GM18517 (cell line): ENCODE results near the gene TMEM14A.
A peak's percentile ranks its signal among the peaks of the same experiment; 100 is the strongest.
"Not testable (repeated sequence)": the region's sequence is repeated elsewhere in the genome, so short reads cannot be mapped to it uniquely, and the experiment has no call there.

ENCODE experiments used
- ATAC-seq: cut with Tn5 transposase; IDR thresholded peaks from one replicate; pipeline ENCODE4 v1.9.1; 2021; ENCODE audit warnings: mild to moderate bottlenecking, moderate library complexity; ENCODE audit not compliant: unreplicated experiment

TMEM14A gene

DNA sequence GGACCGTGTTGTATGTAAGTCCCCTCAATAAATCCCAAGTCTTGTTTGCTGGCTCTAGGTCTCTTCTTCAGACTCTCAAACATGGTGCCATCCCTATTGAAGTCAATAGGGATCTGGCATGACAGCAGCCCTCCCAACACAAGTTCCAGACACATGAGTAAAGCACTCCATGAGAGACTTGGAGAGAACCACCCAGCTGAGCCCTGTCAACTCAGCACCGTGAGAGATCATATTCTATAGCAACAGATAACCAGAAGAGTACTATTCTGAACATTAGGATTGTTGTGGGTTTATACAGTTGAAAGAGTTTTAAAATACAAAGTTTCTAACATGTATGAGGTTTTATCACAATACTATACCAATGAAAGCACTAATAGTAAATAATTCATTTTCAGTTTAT, 23.5 kb downstream of the TMEM14A start:
- no peak for ATAC-seq

DNA sequence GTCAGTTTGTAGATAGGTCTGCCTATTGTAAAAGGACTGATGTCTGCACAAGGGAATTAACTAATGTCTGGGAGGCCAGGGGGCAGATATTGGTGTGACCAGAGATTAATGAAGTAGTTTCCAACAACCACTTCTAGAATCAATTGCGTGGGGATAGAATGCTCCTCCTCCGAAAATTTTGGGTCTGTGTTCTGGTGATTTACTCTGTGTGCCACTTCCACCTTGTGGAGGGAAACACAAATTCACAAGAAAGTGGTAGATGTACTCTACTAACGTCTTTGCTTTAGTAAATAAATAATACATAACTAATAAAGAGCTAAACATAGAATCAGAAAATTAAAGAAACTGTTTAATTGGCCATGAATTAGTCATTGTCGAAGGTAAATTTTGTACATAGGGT, 25.5 kb downstream of the TMEM14A start:
- no peak for ATAC-seq

DNA sequence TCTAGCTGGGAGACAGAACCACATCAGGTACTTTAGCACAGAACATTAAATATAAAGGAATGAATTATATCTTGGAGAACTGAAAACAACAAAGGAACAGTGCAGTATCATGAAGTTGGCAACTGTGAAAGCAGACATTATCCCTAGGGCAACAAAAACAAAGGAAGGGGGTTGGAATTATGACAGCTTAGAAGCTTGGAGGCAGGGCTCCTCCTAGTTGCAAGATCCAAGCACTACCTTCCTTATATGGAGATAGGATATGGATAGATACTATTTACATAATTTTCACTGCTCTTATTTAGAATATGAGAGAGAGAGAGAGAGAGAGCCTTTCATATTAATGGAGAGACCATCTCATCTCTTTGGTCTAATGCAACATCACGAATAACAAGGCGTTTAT, 27.0 kb downstream of the TMEM14A start:
- ATAC-seq: no peak

DNA sequence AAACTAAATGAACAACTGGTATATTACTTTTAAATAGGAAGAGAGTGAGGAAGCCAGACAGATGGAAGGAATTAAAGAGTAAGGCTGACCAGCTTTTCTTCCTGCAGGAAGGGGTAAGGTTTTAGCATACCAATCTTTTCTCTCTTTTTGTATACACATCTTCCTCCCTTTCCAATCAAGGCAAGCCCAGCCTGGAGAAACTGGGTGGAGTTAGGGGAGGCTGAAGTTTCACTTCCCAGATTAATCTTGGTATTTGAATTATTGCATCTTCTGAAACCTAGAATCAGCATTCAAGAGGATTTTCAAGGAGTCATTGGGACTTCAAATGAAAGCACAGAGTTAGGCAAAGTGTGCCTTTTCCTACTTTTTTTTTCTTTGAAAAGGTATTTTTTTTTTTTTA, 33.1 kb downstream of the TMEM14A start:
- ATAC-seq: no peak

DNA sequence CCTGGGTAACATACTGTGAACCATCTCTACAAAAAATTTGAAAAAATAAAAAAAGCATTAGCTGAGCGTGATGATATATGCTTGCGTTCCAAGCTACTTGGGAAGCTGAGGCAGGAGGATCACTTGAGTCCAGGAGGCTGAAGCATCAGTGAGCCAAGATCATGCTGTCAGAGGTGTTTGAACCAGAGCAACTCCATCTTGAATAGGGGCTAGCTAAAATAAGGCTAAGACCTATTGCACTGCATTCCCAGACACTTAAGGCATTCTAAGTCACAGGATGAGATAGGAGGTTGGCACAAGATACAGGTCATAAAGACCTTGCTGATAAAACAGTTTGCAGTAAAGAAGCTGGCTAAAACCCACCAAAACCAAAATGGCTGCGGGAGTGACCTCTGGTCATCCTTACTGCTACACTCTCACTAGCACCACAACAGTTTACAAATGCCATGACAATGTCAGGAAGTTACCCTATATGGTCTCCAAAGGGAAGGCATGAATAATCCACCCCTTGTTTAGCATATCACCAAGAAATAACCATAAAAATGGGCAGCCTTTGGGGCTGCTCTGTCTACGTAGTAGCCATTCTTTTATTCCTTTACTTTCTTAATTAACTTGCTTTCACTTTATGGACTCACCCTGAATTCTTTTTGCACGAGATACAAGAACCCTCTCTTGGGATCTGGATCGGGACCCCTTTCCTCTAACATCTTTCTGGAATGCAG, 34.0 kb downstream of the TMEM14A start:
- ATAC-seq: not testable (repeated sequence)

DNA sequence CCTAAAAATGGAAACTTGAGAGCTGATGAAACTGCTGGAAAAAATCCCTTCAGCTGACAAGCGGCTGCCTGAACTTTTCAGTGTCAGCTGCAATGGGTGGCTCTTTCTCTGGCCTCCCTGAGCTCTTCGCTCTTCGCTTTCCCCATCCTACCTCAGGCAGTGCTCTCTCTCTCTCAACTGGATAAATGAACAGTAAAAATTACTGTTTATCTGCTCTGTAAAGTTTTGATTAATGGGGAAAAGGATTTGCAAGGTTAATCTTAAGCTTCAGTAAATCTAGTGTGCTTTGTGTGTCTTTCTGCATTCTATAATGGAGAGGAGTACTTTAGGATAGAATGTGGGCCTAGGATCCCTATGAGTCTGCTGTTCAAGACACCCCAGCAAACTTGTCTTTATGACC, 35.1 kb downstream of the TMEM14A start:
- ATAC-seq: no peak

DNA sequence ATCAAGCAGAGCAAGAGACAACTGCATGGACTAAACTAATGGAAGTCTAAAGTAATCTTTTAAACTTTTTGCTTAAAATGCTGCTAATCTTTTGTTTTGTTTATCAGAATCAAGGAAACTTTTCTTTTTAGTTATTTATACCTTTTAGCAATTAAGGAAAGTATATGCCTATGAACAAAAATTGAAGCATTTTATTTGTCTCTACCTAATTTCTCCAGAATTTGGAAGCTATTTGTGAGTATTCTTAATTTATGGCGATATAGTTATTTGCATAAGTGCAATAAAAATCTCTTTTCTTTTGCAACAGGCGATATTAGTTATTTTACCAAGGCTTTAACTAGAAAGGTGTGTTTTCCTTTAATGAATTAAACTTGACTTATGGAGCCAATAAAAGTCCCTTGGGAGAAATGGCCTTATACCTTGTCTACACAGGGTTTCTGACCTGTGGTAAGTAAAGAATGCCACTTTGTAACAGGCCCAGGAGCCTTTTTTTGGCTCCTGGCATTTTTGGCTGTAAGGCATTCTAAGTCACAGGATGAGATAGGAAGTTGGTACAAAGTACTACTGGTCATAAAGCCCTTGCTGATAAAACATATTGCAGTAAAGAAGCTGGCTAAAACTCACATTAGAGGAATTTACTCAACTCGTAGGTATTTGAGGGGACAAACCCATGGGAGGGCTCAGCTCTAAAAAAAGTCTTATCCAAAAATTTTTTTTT, 37.2 kb downstream of the TMEM14A start:
- ATAC-seq: no peak

DNA sequence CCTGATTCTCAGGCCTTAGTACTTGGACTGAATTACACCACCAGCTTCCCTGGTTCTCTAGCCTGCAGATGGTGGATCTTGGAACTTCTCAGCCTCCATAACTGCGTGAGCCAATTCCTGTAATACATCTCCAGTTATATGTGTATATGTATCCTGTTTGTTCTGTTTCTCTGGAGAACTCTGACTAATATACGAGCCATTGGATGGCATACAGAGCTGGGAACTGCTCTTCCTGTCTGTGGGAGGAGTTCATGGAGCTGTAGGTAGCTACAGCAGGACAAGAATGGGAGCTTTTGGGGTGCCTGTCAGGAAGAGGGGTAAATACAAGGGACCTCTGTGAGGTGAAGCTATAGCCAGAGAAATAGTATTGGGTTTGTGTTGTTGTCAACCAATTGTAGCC, 41.2 kb downstream of the TMEM14A start:
- no peak for ATAC-seq

DNA sequence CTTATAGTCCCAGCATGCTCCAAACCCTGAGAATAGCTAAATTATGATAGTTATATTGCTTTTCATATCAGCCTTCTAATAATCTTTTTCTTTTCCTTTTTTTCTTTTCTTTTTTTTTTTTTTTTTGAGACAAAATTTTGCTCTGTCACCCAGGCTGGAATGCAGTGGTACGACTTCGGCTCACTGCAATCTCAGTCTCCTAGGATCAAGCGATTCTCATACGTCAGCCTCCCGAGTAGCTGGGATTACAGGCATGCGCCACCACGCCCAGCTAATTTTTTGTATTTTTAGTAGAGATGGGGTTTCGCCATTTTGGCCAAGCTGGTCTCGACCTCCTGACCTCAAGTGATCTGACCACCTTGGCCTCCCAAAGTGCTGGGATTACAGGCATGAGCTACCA, 43.8 kb downstream of the TMEM14A start:
- not testable (repeated sequence) for ATAC-seq

DNA sequence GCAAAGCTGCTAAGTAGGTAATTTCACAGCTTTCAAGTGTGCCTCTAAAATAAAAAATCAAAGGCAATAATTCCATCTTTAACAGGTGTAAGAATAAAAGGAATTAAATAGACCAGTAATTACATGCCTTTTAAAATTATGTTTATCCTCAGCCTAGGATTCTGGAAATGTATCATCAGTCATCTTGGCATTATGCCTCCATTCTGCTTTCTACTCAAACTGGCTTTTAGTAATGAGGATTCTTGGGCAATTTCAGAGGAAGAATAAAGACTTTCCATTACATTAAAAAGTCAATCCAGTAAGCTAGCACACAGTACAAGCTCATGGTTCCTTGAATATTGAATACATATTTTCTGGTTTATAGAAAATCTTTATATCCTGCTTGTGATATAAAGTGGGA, 47.6 kb downstream of the TMEM14A start:
- ATAC-seq: no peak

DNA sequence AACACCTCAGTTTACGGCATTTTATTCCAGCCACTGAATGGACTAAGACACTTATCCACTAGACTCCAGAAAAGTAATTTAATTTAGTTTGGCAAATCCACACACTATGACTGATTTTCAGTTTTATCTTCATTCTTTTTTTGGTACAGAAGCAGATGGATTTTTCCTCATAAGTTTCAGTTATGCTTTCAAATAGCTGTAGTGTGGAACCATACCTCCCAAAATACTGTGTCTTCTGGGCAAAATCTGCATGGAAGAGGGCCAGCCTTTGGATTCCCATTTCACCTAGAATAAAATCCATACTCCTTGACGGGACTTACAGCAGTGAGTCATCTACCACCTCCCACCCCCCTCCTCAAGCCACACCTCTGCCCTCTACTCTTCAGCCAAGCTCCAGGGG, 49.4 kb downstream of the TMEM14A start:
- ATAC-seq: no peak

DNA sequence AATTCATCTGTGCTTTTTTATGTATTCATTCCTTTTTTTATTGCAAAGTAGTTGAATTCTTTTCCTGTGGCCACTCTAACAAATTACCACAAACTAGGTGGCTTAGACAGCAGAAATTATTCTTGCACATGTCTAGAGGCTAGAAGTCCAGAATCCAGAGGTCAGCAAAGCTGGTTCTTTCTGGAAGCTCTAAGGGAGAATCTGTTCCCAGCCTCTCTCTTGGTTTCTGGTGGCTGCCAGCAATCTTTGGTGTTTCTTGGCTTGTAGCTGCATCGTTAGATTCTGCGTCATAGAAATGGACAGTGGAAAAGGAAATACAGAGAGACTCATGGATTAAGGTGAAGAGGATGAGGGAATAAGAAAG, 53.1 kb downstream of the TMEM14A start:
- no peak for ATAC-seq

DNA sequence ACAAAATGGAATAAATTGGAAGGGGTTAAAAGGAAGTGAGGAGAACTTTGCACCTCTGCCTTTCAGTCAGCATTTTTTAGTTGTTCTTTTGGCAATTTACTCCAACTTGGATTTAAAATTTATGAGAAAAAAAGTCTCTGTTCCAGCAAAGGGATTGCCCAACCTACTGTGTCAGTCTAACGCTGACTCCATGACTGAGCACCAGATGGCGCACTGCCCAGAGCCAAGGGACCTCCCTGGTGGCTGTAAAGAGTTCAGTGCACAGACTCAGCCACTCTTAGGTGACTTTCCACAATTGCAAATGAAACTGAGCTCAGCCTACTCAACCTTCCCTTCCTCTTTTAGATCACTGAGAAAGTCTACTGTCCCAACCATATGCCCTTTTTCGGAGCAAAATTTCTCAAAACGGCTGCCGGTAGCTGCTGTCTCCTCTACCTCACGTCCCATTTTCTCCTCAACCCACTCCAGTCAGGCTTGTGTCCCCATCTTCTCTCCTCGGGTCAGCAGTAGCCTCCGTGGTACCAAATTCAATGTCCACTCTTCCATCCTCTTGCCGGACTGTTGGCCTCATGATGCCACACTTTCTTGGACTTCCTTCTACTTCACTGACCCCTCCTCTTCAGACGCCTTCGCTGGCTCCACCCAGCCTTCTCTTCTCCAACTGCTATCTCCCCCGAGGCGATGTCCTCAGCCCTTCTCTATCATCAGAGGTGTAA, 53.7 kb downstream of the TMEM14A start:
- ATAC-seq: peak; percentile 98

DNA sequence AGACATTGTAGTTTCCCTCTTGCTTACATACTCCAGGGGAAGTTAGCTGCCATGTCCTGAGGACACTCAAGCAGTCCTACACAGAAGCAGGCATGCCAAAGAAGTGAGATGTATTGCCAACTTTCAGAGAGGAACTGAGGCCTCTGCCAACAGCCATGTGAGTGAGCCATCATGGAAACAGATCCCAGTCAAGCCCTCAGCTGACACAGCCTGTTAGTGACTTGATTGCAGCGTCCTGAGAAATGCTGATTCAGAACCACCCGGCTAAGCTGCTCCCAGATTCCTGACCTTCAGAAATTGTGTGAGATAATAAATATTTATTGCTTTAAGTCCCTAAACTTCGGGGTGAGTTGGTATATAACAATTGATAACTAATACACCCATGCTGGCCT, 54.2 kb downstream of the TMEM14A start:
- ATAC-seq: no peak

DNA sequence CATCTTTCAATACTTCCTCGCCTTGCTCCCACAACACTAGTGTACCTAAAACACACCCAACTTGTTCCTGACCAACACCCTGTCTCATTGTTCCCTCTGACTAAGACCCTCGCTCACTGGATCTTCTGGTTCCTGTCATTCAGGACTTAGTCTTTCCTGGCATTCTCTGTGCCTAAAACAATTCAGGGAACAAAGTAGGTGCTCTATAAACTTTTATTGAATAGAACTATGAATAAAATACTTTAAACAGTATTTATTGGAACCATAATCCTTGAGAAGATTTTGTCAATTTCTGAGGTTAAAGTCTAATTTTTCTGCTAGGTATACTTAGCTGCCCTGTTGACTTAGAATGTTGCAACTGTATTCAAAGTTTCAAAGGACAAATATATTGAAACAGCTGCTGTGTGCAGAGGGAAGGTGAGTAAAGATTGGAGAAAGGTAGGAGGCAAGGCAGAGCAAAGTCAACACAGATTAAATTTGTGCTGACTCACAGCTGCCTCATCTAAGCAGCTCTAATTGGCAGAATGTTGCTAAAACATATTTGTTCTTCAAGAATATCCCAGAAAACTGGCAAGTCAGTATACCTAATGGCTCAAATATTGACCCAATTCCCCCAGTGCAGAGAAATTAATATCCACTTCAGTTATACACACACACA, 54.8 kb downstream of the TMEM14A start:
- ATAC-seq: no peak

DNA sequence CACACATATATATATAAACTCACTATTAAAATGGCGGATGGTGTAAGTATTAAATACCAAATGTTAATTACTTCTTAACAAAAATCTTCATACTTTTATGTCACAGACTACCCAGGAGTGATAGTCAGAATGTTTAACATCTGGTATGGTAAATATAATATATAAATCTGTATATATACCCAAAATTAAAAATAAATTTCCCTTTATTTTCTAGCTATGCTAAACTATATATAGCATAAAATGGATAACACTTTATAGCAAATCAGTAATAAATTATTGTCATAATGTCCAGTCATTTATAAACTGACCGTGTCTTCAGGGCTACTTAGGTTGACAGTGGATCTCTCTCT, 55.3 kb downstream of the TMEM14A start:
- ATAC-seq: no peak

DNA sequence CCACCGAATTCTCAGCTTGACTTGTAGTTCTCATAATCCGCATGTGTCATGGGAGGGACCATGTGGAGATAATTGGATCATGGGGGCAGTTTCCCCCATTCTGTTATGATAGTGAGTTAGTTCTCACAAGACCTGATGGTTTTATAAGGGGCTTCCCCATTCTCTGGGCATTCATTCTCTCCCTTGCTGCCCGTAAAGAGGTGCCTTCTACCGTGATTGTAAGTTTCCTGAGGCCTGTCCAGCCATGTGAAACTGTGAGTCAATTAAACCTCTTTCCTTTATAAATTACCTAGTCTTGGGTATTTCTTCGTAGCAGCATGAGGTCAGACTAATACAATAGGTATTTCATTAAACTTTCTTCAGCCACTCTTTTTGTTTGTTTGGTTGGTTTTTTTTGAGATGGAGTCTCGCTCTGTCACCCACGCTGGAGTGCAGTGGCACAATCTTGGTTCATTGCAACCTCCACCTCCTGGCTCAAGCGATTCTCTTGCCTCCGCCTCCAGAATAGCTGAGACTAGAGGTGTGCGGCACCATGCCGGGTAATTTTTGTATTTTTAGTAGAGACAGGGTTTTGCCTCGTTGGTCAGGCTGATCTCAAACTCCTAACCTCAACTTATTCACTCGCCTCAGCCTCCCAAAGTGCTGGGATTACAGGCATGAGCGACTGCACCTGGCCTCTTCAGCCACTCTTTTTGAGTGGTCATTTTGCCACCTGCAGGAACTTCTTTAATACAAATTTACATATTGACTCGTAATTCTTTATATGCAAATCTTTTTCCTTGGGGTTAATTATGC, 56.0 kb downstream of the TMEM14A start:
- no peak for ATAC-seq

DNA sequence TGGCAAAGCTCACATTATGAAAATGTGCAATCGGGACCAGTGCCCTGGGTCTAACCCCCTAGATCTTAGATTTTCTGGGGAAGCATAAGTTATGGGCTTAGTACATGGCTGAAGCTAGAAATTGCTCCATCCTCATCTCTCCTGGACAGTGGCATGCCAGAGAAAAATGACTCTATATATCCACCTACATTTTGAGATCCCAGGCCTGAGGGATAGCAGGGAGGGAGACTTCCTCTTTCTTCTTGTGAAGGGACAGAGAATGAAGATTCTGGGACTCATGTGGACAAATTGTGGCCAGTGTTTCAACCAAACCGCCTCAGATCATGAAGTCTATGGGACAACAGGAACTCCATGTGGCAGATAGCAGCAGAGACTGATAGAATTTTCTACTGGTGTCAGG, 57.0 kb downstream of the TMEM14A start:
- ATAC-seq: no peak

DNA sequence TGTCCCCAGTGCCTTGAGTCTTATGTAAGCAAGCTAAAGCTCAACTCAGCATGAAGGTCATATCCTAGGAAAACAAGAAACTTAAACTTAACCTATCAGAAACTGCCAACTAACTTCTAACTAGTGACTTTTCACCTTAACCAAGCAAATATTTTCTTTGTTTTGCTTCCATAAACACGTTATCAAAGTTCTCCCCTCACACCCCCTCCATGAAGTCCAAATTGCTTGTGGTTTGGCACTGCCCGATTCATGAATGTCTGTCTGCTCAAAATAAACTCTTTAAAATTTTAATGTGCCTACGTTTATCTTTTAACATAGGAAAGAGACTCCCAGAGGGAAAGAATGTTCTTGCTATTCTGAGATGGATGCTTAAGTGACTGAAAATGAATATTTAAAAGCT, 57.5 kb downstream of the TMEM14A start:
- ATAC-seq: no peak

DNA sequence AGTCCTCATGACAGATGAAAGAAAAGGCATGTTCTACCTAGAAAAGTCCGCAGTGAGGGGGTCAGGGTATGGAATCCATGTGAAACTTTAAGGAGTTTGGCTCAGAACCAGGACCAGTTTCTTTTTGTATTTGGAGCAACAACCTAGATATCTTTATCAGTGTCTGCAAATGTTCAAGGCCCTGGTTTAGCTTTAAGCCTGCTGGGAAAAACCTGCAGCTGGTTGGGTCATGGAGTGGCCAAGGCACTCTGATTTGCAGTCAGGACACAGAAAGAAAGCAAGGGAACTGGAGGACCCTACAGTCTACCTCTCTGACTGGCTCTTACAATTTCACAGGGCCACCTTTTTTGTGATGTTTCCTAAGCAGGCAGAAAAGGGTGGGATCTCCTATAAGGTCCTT, 58.7 kb downstream of the TMEM14A start:
- no peak for ATAC-seq

DNA sequence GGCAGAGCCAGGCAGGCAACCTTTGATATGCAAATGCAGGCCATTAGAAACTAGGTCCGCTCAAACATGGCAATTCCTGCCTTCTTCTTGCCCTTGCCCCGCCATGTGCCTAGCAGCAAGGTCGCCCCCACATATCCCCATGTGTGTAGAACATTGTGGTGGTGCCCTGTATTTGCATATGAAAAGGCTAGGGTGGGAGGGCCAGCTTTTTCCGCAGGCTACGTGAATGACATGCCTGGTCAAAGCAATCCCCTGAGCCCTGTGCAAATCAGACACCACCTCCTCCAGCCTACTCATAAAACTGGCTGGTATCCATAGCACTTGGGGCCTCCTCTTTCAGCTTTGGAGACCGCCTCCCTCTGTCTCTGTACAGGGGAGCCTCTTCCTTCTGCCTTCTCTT, 60.8 kb downstream of the TMEM14A start:
- no peak for ATAC-seq
